ENCODE data around the gene ATP5F1D.

DNA sequence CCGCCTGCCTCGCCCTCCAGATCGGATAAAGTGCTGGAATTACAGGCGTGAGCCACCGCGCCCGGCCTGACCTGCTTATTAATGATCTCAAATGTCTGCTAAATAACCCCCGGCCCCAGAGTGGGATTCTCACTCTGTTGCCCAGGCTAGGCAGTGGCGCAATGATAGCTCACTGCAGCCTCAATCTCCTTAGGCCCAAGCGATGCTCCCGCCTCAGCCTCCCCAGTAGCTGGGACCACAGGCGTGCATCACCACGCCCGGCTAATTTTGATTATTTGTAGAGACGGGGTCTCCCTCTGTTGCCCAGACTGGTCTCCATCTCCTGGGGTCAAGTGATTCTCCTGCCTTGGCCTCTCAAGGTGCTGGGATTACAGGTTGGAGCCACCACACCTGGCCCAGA is 626 bp upstream of the ATP5F1D start:
- TF ChIP-seq, protein P1, sequence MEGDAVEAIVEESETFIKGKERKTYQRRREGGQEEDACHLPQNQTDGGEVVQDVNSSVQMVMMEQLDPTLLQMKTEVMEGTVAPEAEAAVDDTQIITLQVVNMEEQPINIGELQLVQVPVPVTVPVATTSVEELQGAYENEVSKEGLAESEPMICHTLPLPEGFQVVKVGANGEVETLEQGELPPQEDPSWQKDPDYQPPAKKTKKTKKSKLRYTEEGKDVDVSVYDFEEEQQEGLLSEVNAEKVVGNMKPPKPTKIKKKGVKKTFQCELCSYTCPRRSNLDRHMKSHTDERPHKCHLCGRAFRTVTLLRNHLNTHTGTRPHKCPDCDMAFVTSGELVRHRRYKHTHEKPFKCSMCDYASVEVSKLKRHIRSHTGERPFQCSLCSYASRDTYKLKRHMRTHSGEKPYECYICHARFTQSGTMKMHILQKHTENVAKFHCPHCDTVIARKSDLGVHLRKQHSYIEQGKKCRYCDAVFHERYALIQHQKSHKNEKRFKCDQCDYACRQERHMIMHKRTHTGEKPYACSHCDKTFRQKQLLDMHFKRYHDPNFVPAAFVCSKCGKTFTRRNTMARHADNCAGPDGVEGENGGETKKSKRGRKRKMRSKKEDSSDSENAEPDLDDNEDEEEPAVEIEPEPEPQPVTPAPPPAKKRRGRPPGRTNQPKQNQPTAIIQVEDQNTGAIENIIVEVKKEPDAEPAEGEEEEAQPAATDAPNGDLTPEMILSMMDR (IDR thresholded peaks at IDR 0.05; ENCODE audit: extremely low read depth in 1 of 2, insufficient read depth in 1 of 2, low read depth in 1 of 2, low read length in 2 of 2), result no peak
- TF ChIP-seq EZH2 (IDR thresholded peaks at IDR 0.05; ENCODE audit: borderline replicate concordance, low read depth, low read length, severe bottlenecking), result no peak
- no peak for TF ChIP-seq POLR2A (IDR thresholded peaks at IDR 0.05; ENCODE audit: low read depth, low read length)
- TF ChIP-seq POLR2AphosphoS5 (IDR thresholded peaks at IDR 0.05; ENCODE audit: insufficient read depth, low read depth, low read length), result no peak

All from endothelial cell of umbilical vein (primary cell).